DND-41 (cell line): ENCODE results near the gene PIGH.
"Not testable (repeated sequence)": the region's sequence is repeated elsewhere in the genome, so short reads cannot be mapped to it uniquely, and the experiment has no call there.

Experiments used
- ATAC-seq: fragments of 200-7000 bp; cut with Tn5 transposase; 3 replicates; pipeline ENCODE4 v1.9.1; 2021; ENCODE audit warnings: low read depth; ENCODE audit not compliant: insufficient read depth
- DNase-seq: peaks from one replicate; pipeline ENCODE4 v3.0.0-alpha.2; 2020
- H2AFZ ChIP-seq: 2 replicates; pipeline ENCODE4 v1.6.0; 2012; ENCODE audit warnings: low read depth, low read length
- H3K27ac ChIP-seq: 2 replicates; pipeline ENCODE4 v1.5.1; 2012; ENCODE audit warnings: low read length, inconsistent platforms
- H3K27me3 ChIP-seq: fragments of 200-600 bp; sonication (generic); 2 replicates; pipeline ENCODE4 v1.6.0; 2012; ENCODE audit warnings: low read length, mild to moderate bottlenecking, inconsistent platforms; ENCODE audit not compliant: insufficient read depth, poor library complexity
- H3K36me3 ChIP-seq: 2 replicates; pipeline ENCODE4 v1.5.1; 2012; ENCODE audit warnings: low read length, inconsistent platforms; ENCODE audit not compliant: insufficient read depth
- H3K4me1 ChIP-seq: 2 replicates; pipeline ENCODE4 v1.5.1; 2012; ENCODE audit warnings: mild to moderate bottlenecking, low read length; ENCODE audit not compliant: insufficient read depth
- H3K4me2 ChIP-seq: 2 replicates; pipeline ENCODE4 v1.6.0; 2012; ENCODE audit warnings: mild to moderate bottlenecking, moderate library complexity, low read length, inconsistent platforms; ENCODE audit not compliant: insufficient read depth
- H3K4me3 ChIP-seq, 2 experiments: fragments of 200-600 bp in 1 of 2; shearing (Covaris generic) in 1 of 2; 2 replicates each; pipeline ENCODE4 v1.5.1; 2012 to 2016; ENCODE audit warnings: inconsistent platforms in 2 of 2, low read length in 2 of 2, mild to moderate bottlenecking in 2 of 2, low read depth in 1 of 2, moderate library complexity in 1 of 2
- H3K79me2 ChIP-seq: 2 replicates; pipeline ENCODE4 v1.6.0; 2012; ENCODE audit warnings: low read length, inconsistent platforms; ENCODE audit not compliant: insufficient read depth
- H3K9ac ChIP-seq: 2 replicates; pipeline ENCODE4 v1.6.0; 2012; ENCODE audit warnings: low read depth, mild to moderate bottlenecking, inconsistent platforms, low read length, moderate library complexity
- H3K9me3 ChIP-seq: 2 replicates; pipeline ENCODE4 v1.5.1; 2012; ENCODE audit warnings: low read length, moderate library complexity, mild to moderate bottlenecking, inconsistent platforms; ENCODE audit not compliant: insufficient read depth, severe bottlenecking
- H4K20me1 ChIP-seq: 2 replicates; pipeline ENCODE4 v1.6.0; 2012; ENCODE audit warnings: low read length; ENCODE audit not compliant: insufficient read depth
- EZH2 ChIP-seq: IDR thresholded peaks from 3 replicates; pipeline ENCODE4 v1.6.1; 2012; ENCODE audit warnings: borderline replicate concordance, low read depth, mild to moderate bottlenecking, moderate library complexity, low read length, inconsistent platforms; ENCODE audit not compliant: severe bottlenecking
- TF ChIP-seq, protein P1 (sequence below): IDR thresholded peaks from 2 replicates; pipeline ENCODE4 v1.5.1; 2012; ENCODE audit warnings: borderline replicate concordance, low read length, moderate library complexity, mild to moderate bottlenecking; ENCODE audit not compliant: poor library complexity, severe bottlenecking; ENCODE audit errors: extremely low read depth

PIGH gene

DNA sequence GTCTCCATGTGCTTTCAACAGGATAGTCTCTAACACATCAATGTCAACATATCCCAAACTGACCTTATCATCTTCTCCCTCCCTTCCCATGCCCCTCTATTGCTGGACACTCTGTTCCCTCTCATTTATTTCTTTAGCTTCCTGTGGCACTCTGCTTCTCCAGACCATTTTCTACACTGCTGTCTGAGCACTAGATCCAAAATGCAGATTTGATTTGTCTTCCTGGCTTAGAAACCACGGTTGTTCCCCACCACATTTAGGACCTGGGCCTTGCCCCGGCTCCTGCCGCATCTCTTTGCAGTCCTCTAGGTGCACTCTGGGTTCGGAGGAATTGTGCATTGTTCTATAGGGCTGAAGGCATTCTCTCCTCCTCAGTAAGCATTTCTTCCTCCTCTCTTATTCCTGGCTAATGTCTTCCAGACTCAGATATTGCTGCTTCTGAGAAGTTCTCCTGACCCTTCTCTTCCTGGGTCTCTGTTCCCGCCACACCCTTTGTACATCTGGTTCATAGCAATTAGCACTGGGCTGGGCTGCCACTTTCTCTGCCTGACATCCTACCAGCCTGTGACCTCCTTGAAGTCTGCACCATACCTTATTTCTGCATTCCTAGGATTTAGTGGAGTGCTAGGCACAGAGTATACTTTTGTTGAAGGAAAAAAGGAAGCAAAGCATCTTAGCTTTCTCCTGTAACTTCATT, 33.5 kb upstream of the PIGH start:
- H3K9ac ChIP-seq: no peak overlapping the region
- no peaks in the 10 kb centered on the region for H3K4me1 ChIP-seq
- no peak for TF ChIP-seq EZH2
- TF ChIP-seq, protein P1, sequence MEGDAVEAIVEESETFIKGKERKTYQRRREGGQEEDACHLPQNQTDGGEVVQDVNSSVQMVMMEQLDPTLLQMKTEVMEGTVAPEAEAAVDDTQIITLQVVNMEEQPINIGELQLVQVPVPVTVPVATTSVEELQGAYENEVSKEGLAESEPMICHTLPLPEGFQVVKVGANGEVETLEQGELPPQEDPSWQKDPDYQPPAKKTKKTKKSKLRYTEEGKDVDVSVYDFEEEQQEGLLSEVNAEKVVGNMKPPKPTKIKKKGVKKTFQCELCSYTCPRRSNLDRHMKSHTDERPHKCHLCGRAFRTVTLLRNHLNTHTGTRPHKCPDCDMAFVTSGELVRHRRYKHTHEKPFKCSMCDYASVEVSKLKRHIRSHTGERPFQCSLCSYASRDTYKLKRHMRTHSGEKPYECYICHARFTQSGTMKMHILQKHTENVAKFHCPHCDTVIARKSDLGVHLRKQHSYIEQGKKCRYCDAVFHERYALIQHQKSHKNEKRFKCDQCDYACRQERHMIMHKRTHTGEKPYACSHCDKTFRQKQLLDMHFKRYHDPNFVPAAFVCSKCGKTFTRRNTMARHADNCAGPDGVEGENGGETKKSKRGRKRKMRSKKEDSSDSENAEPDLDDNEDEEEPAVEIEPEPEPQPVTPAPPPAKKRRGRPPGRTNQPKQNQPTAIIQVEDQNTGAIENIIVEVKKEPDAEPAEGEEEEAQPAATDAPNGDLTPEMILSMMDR: no peak
- no peak overlapping the region for H3K4me3 ChIP-seq
- no peaks in the 10 kb centered on the region for H3K9me3 ChIP-seq
- no peaks in the 10 kb centered on the region for H3K79me2 ChIP-seq
- H3K36me3 ChIP-seq: no peaks in the 10 kb centered on the region
- H3K27ac ChIP-seq: no peak overlapping the region
- H3K27me3 ChIP-seq: no peaks in the 10 kb centered on the region
- H3K4me2 ChIP-seq: no peak overlapping the region
- ATAC-seq (no peak), DNase-seq (no peak)
- no peak overlapping the region for H2AFZ ChIP-seq
- H4K20me1 ChIP-seq: no peaks in the 10 kb centered on the region

DNA sequence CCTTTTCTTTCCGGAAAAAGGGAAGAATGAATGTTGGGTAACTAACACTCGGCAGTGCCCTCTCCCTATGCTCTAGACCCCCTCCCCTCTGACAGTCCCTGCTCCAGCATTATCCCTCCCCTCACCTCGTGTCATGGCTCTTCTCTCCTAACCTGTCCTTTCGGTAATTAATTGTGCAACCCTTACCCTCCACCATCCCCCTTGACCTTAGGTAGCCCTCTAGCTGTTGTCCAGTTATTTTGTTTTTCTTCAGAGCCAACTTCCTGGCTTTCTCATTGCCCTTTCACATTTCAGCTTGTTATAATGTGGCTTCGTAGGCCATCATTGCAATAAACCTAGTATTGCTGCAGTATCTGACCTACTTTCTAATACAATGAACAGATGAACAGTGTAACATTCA, 30.9 kb upstream of the PIGH start:
- no peak for ATAC-seq
- Histone ChIP-seq H2AFZ (no peak overlapping the region), H4K20me1 (no peaks in the 10 kb centered on the region), H3K4me3 (no peak overlapping the region), H3K4me2 (no peak overlapping the region), H3K36me3 (no peaks in the 10 kb centered on the region), H3K9me3 (no peaks in the 10 kb centered on the region), H3K27ac (no peak overlapping the region), H3K27me3 (no peaks in the 10 kb centered on the region), H3K4me1 (no peaks in the 10 kb centered on the region), H3K79me2 (no peaks in the 10 kb centered on the region), H3K9ac (no peak overlapping the region)
- TF ChIP-seq EZH2: no peak
- TF ChIP-seq, protein P1: no peak
- DNase-seq: no peak

DNA sequence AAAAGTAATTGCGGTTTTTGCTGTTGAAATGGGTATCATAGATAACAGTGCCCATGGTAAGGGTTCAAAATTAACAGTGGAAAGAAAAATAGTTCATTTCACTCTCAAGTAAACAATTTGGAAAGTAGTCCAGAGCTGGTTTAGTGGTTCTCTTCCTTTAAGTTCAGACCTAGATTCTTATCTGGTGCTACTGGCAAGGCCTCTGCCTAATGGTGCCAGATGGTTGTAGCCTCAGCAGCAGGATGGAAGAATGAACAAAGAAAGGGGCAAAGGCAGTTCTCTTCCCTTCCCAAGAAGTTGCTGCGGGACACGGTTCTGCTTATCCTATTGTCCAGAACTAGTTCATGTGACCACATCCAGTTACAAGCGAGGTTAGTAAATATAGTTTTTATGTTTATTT, 30.1 kb upstream of the PIGH start:
- no peaks in the 10 kb centered on the region for H3K79me2 ChIP-seq
- no peak overlapping the region for H3K4me2 ChIP-seq
- H3K9ac ChIP-seq: no peak overlapping the region
- H4K20me1 ChIP-seq: no peaks in the 10 kb centered on the region
- H3K4me3 ChIP-seq: no peak overlapping the region
- TF ChIP-seq, protein P1: no peak
- TF ChIP-seq EZH2: no peak
- no peak overlapping the region for H2AFZ ChIP-seq
- H3K4me1 ChIP-seq: no peaks in the 10 kb centered on the region
- H3K27me3 ChIP-seq: no peaks in the 10 kb centered on the region
- DNase-seq: no peak
- no peaks in the 10 kb centered on the region for H3K9me3 ChIP-seq
- no peak overlapping the region for H3K27ac ChIP-seq
- ATAC-seq: no peak
- no peaks in the 10 kb centered on the region for H3K36me3 ChIP-seq

DNA sequence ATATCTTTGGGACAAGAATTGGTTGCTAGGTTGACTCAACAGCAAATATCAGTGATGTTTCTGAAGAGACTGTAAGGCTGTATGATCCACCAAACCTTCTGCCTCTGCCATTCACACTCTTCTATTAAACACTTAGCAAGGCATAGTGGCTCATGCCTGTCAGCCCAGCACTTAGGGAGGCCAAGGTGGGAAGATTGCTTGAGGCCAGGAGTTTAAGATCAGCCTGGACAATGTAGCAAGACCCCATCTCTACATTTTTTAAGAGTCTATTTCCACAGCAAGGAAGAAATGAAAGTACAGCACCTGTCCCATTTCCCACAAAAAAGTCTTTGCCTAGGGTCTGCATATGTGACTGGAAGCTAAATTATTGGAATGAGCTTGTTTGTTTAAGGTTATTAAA, 27.5 kb upstream of the PIGH start:
- DNase-seq (no peak), ATAC-seq (no peak)
- Histone ChIP-seq H3K27ac (no peak overlapping the region), H3K4me3 (no peak overlapping the region), H3K27me3 (no peaks in the 10 kb centered on the region), H3K4me1 (peaks cover 15% of the 10 kb centered on the region), H3K9ac (no peak overlapping the region), H3K9me3 (no peaks in the 10 kb centered on the region), H3K79me2 (no peaks in the 10 kb centered on the region), H2AFZ (no peak overlapping the region), H3K36me3 (no peaks in the 10 kb centered on the region), H3K4me2 (no peak overlapping the region), H4K20me1 (no peaks in the 10 kb centered on the region)
- TF ChIP-seq, protein P1: no peak
- TF ChIP-seq EZH2: no peak

DNA sequence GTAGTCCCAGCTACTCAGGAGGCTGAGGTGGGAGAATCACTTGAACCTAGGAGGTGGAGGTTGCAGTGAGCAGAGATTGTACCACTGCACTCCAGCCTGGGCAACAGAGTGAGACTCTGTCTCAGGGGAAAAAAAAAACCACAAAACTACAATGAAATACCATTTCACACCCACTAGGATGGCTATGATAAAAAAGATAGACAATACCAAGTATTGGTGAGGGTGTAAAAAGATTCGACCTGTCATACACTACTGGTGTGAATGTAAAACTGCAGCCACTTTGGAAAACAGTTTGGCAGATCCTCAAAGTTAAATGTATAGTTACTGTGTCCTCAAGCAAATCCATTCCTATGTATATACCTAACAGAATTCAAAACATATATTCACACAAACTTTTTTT, 26.1 kb upstream of the PIGH start:
- H3K36me3 ChIP-seq, H3K4me3 ChIP-seq, ATAC-seq, H3K4me2 ChIP-seq, H3K79me2 ChIP-seq, H4K20me1 ChIP-seq, DNase-seq, H3K9ac ChIP-seq, H3K27ac ChIP-seq, H3K9me3 ChIP-seq, H3K27me3 ChIP-seq, H2AFZ ChIP-seq: not testable (repeated sequence)
- peaks cover 21% of the 10 kb centered on the region for H3K4me1 ChIP-seq
